ENCODE measurements around the gene TTLL7. TPM values are rescaled to one million over a fixed set of nuclear protein-coding genes. Genes with fewer than 3 reads are reported as not detected.

TTLL7 gene
- total and polyA plus RNA-seq, 2 experiments from 2014 or later = 4.1 to 6.7 TPM

GRCh38 chr1:83819436-83819835, 179.5 kb downstream of the TTLL7 start (continued):
- TF ChIP-seq ZNF462 (CRISPR knock-in tag; IDR thresholded peaks at IDR 0.05) (no peak), REST (IDR thresholded peaks at IDR 0.05; ENCODE audit: unreplicated experiment) (no peak), ZNF114 (CRISPR knock-in tag; IDR thresholded peaks at IDR 0.05) (no peak), CTCF (conservative IDR thresholded peaks at IDR 0.05; ENCODE audit: low read depth in 2 of 2) (no peak)

All from GM23338 (cell line).